HEK293 (cell line): ENCODE measurements around the gene PPP4R2.

Experiments
- KLF10 ChIP-seq: fragments of 450-650 bp; IDR thresholded peaks from 2 replicates; pipeline ENCODE4 v1.5.1; 2018; ENCODE audit warnings: missing biosample characterization, mild to moderate bottlenecking, missing genetic modification characterization
- YY1 ChIP-seq: fragments of 450-650 bp; formaldehyde crosslinking; IDR thresholded peaks from 2 replicates; pipeline ENCODE4 v1.5.1; 2018; ENCODE audit warnings: missing biosample characterization, missing genetic modification characterization
- YY2 ChIP-seq: fragments of 450-650 bp; formaldehyde crosslinking; IDR thresholded peaks from 2 replicates; pipeline ENCODE4 v1.5.1; 2016; ENCODE audit warnings: missing biosample characterization, missing genetic modification characterization
- ZBTB21 ChIP-seq: fragments of 450-650 bp; formaldehyde crosslinking; IDR thresholded peaks from 2 replicates; pipeline ENCODE4 v1.5.1; 2017; ENCODE audit warnings: missing biosample characterization, missing genetic modification characterization
- ZBTB8A ChIP-seq: fragments of 450-650 bp; formaldehyde crosslinking; IDR thresholded peaks from 2 replicates; pipeline ENCODE4 v1.5.1; 2016; ENCODE audit warnings: missing biosample characterization, missing genetic modification characterization
- ZNF223 ChIP-seq: fragments of 450-650 bp; formaldehyde crosslinking; IDR thresholded peaks from 2 replicates; pipeline ENCODE4 v1.5.1; 2016; ENCODE audit warnings: missing biosample characterization, missing genetic modification characterization
- ZNF24 ChIP-seq: fragments of 450-650 bp; formaldehyde crosslinking; IDR thresholded peaks from 2 replicates; pipeline ENCODE4 v1.5.1; 2016; ENCODE audit warnings: missing biosample characterization, missing genetic modification characterization
- ZNF423 ChIP-seq: fragments of 450-650 bp; formaldehyde crosslinking; IDR thresholded peaks from 2 replicates; pipeline ENCODE4 v1.5.1; 2016; ENCODE audit warnings: missing biosample characterization, missing genetic modification characterization
- ZNF558 ChIP-seq: fragments of 450-650 bp; formaldehyde crosslinking; IDR thresholded peaks from 2 replicates; pipeline ENCODE4 v1.5.1; 2016; ENCODE audit warnings: missing biosample characterization, missing genetic modification characterization
- ZNF561 ChIP-seq: fragments of 450-650 bp; IDR thresholded peaks from 2 replicates; pipeline ENCODE4 v1.5.1; 2018; ENCODE audit warnings: missing biosample characterization, missing genetic modification characterization, borderline replicate concordance
- TF ChIP-seq, protein P1 (sequence below): fragments of 450-650 bp; formaldehyde crosslinking; IDR thresholded peaks from 2 replicates; pipeline ENCODE4 v1.5.1; 2016; ENCODE audit warnings: missing biosample characterization, missing genetic modification characterization
- TF ChIP-seq, protein P2 (sequence below): sonication (generic); formaldehyde crosslinking; IDR thresholded peaks from 2 replicates; pipeline ENCODE4 v1.8.1; 2022; ENCODE audit warnings: mild to moderate bottlenecking, moderate library complexity, missing genetic modification reagents
- TF ChIP-seq, protein P3 (sequence below): fragments of 450-650 bp; formaldehyde crosslinking; IDR thresholded peaks from 2 replicates; pipeline ENCODE4 v1.5.1; 2017; ENCODE audit warnings: missing biosample characterization, missing genetic modification characterization

DNA sequence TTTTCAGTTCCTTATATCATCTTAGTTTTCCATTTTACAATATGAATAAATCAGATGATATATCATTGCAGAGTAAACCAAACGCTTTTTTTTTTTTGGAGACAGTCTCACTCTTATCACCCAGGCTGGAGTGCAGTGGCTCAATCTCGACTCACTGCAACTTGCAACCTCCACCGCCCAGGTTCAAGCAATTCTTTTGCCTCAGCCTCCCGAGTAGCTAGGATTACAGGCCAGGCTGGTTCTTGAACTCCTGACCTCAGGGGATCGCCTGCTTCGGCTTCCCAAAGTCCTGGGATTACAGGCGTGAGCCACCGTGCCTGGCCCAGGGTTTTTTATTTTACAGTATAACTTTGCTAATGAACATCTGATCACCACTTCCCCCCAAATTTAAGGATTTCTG, 59.0 kb downstream of the PPP4R2 start:
- TF ChIP-seq, protein P1, sequence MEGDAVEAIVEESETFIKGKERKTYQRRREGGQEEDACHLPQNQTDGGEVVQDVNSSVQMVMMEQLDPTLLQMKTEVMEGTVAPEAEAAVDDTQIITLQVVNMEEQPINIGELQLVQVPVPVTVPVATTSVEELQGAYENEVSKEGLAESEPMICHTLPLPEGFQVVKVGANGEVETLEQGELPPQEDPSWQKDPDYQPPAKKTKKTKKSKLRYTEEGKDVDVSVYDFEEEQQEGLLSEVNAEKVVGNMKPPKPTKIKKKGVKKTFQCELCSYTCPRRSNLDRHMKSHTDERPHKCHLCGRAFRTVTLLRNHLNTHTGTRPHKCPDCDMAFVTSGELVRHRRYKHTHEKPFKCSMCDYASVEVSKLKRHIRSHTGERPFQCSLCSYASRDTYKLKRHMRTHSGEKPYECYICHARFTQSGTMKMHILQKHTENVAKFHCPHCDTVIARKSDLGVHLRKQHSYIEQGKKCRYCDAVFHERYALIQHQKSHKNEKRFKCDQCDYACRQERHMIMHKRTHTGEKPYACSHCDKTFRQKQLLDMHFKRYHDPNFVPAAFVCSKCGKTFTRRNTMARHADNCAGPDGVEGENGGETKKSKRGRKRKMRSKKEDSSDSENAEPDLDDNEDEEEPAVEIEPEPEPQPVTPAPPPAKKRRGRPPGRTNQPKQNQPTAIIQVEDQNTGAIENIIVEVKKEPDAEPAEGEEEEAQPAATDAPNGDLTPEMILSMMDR (tag by site-specific recombination), result no peak
- TF ChIP-seq ZBTB21 (tag by site-specific recombination) (no peak), ZNF24 (tag by site-specific recombination) (no peak), ZNF561 (tag by site-specific recombination) (no peak), ZNF223 (no peak), YY2 (tag by site-specific recombination) (no peak), ZNF558 (tag by site-specific recombination) (no peak), ZBTB8A (tag by site-specific recombination) (no peak), YY1 (tag by site-specific recombination) (no peak), ZNF423 (tag by site-specific recombination) (no peak), KLF10 (tag by site-specific recombination) (no peak)
- TF ChIP-seq, protein P2, sequence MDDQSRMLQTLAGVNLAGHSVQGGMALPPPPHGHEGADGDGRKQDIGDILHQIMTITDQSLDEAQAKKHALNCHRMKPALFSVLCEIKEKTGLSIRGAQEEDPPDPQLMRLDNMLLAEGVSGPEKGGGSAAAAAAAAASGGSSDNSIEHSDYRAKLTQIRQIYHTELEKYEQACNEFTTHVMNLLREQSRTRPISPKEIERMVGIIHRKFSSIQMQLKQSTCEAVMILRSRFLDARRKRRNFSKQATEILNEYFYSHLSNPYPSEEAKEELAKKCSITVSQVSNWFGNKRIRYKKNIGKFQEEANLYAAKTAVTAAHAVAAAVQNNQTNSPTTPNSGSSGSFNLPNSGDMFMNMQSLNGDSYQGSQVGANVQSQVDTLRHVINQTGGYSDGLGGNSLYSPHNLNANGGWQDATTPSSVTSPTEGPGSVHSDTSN (CRISPR knock-in tag), result no peak
- TF ChIP-seq, protein P3, sequence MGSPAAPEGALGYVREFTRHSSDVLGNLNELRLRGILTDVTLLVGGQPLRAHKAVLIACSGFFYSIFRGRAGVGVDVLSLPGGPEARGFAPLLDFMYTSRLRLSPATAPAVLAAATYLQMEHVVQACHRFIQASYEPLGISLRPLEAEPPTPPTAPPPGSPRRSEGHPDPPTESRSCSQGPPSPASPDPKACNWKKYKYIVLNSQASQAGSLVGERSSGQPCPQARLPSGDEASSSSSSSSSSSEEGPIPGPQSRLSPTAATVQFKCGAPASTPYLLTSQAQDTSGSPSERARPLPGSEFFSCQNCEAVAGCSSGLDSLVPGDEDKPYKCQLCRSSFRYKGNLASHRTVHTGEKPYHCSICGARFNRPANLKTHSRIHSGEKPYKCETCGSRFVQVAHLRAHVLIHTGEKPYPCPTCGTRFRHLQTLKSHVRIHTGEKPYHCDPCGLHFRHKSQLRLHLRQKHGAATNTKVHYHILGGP (tag by site-specific recombination), result no peak
